GM12801 (cell line): ENCODE data around the gene GRIP2.

Experiments
- TF ChIP-seq, protein P1 (sequence below): IDR thresholded peaks from one replicate; pipeline ENCODE4 v1.5.1; 2011; ENCODE audit warnings: control low read depth; ENCODE audit not compliant: insufficient read length; ENCODE audit errors: extremely low read depth

Gene GRIP2

DNA sequence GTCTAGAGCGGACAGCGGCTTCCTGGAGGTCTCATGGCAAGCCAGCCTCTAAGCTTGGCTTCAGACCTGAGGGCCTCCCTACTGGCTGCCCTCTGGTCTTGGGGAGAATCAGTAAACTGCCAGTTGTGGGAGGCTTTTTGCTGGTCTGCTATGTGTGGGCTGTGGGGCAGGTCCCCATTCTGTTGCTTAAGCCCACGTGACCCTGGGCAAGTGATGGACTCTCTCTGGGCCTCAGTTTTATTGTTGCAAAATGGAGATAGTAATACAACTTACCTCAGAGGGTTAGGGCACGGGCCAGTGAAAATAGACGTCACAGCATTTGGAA, 76.0 kb downstream of the GRIP2 start:
- TF ChIP-seq, protein P1, sequence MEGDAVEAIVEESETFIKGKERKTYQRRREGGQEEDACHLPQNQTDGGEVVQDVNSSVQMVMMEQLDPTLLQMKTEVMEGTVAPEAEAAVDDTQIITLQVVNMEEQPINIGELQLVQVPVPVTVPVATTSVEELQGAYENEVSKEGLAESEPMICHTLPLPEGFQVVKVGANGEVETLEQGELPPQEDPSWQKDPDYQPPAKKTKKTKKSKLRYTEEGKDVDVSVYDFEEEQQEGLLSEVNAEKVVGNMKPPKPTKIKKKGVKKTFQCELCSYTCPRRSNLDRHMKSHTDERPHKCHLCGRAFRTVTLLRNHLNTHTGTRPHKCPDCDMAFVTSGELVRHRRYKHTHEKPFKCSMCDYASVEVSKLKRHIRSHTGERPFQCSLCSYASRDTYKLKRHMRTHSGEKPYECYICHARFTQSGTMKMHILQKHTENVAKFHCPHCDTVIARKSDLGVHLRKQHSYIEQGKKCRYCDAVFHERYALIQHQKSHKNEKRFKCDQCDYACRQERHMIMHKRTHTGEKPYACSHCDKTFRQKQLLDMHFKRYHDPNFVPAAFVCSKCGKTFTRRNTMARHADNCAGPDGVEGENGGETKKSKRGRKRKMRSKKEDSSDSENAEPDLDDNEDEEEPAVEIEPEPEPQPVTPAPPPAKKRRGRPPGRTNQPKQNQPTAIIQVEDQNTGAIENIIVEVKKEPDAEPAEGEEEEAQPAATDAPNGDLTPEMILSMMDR = no peak

DNA sequence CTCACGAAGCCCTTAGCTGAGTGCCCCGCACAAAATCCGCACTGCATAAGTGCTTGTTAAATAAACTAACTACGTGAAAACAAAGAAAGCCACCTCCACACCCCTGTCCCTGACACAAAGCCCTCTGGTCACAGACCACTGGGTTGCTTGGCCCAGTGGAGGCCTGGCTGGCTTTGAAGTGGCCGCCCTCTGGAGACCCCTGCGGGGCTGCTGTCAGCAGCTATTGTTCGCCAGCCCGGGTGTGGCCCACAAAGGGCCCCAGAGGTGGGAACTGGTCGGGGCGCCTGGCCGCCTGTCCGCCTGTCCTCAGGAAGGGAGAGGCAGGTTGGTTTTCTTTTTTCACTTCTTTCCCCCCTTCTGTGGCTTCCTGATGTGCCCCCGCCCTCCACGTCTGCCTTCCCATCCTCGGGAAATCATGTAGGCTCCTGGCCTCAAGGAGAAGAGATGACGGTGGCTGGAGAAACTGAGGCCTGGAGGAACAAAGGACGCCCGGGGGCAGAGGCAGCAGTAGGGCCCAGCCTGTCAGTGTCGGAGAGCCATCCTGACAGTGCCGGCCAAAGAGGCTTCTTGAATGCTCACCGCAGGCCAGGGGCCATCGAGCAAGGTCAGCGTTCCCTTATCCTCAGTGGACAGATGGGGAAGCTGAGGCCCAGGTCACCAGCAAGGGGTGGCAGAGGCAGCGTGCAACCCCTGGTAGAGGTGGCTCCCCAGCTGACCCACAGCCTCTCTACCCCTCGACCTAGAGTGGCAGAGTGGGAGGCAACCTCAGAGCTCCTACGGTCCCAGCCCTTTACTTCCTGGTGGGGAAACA, 76.6 kb downstream of the GRIP2 start:
- TF ChIP-seq, protein P1 = no peak

DNA sequence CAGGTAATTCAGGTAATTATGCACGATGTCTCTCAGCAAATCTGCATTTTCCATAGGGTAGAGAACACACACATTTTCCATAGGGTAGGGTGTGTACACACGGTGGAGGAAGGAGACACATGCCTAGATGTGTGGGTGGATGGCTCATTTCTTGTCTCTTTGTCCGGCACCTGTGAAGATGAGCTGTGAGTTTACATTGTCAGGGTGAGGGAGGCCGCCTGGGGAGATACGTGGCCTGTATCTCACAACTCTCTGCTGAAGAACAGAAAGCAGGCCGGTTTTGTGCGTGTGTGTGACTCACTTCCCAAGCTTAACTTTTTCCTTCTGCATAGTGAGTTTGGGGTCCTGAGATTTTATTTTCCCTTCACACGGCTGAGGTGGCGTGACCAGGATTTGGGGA, 77.4 kb downstream of the GRIP2 start:
- TF ChIP-seq, protein P1 = no peak

DNA sequence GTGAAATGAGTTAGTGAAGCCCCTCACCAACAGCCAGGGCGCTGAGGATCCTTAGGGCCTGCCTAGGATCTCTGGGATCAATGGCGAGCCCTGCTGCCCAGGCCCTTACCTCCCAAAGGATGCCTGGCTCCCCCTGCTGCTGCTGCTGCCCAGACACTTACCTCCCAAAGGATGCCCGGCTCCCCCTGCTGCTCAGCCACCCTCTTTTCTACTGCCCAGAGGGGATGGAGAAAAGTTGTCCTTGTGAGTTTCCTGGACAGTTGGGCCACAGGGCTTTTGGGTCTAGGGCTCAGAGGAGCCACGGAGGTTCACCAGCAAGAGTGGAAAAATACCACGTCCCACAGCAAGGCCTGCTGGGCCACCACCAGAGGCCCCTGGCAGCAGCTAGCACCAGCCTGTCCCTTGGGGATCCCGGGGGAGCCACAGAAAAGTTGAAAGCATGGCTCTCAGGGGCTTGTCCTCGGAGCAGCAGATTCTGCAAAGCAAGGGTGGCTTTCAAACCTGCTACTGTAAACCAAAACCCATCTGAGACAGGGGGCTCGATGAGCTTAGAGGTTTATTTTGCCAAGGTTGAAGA, 78.3 kb downstream of the GRIP2 start:
- TF ChIP-seq, protein P1 = no peak

DNA sequence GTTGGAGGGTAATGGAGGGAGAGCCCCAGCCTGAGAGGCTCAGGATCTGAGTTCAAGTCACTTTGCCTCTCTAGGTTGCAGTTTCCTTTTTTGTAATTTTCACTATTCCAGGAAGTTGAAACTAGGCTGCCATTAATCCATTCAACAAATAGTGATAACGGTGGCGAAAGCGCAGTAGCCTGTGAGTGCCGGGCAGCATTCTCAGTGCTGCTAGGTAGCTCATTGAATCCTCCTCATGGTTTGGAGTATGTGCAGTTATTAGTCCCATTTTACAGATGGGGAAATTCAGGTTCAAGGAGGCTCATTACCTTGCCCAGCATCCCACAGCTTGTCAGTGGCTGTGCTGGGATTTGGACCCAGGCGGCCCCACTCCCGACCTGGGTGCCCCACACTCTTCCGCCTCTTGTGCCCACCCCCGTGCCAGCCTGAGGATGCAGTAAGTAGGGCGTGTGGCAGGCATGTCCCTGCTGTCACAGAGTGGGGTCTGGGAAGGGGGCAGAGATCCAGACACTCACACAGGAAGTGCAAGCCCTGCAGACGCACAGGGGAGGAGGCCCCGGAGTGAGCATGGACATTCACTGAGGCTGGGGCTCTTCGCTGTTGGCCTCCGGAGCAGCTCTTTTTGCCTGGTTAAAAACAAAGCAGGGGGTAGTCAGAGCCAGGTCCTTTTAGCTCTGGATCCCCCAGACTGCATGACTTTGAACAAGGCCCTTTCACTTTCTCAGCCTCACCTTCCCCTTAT, 79.0 kb downstream of the GRIP2 start:
- TF ChIP-seq, protein P1 = no peak

DNA sequence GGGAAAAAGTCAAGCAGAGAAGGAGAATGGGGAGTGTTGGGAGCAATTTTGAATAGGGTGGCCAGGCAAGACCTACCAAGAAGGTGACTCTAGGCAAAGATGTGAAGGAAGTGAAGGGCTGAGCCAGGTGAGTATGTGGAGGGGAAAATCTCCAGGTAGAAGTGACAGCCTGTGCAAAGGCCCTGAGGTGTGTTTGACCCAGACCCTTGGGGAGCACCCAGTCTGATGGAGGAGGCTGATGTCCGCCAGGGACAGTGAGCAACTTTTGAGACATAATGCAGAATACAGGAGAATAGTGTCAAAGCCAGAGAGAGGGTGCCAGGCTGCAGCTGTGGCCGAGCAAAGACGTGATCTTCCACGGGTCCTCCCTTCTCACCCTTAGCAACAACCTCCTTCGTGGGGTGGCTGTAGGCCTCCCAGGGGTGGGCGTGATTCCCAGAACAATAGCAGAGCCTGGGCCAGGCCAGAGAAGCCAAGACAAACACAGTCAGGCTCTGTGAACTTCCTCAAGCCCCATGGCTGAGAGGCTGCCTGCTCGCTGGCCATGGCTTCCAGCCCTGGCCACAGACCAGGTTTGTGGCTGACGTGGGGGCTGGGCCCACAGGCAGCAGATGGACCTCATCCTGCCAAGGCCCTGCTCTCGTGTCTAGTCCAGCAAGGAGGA, 79.7 kb downstream of the GRIP2 start:
- TF ChIP-seq, protein P1 = no peak

DNA sequence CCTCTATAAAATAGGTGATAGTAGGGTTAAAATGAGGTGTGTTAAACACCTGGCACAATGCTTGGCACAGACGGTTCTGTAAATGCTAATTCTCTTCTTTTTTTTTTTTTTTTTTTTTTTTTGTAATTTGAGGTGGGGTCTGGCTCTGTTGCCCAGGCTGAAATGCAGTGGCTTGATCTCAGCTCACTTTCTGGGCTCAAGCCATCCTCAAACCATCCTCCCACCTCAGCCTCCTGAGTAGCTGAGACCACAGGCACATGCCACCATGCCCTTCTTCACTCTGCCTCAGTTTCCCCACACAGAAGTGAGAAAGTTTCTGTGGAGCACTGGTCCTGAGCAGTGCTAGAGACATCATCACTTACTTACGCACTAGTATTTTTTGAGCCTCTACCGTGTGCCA, 80.4 kb downstream of the GRIP2 start:
- TF ChIP-seq, protein P1 = no peak
